IMR-90 (cell line): ENCODE measurements around the gene MTAP. TPM values are rescaled to one million over a fixed set of nuclear protein-coding genes. Genes with fewer than 3 reads are reported as not detected.

Source experiments
- ATAC-seq: fragments of 200-7000 bp; cut with Tn5 transposase; 2 replicates; pipeline ENCODE4 v1.9.1; 2020; ENCODE audit warnings: low read depth, mild to moderate bottlenecking, moderate library complexity
- BruUV-seq: library from RNA; stranded (reverse); fragments of 400-500 nt; replicated peaks from 2 replicates; lab custom pipeline; 2021; lab: Mats Ljungman, UMichigan
- CTCF ChIA-PET: fragments of 300-600 bp; formaldehyde crosslinking; extraction: SDS; loops from one replicate; lab custom pipeline; 2021; ENCODE audit warnings: antibody characterized with exemption; lab: Yijun Ruan, JAX
- POLR2A ChIA-PET: fragments of 300-600 bp; sonication (Branson Sonifier 250); formaldehyde crosslinking; loops from one replicate; lab custom pipeline; 2022; ENCODE audit warnings: antibody characterized with exemption; ENCODE audit not compliant: unreplicated experiment; lab: Charles Lee
- DNase-seq: peaks from one replicate; pipeline ENCODE4 v3.0.0; 2013
- H2AFZ ChIP-seq: replicated peaks from 2 replicates; pipeline ENCODE3; 2013; ENCODE audit warnings: low read length, mild to moderate bottlenecking; ENCODE audit not compliant: poor library complexity
- H2AK5ac ChIP-seq: 2 replicates; pipeline ENCODE4 v1.6.1; 2013; ENCODE audit warnings: low read depth, low read length, inconsistent platforms
- H2AK9ac ChIP-seq: replicated peaks from 2 replicates; pipeline ENCODE3; 2013; ENCODE audit warnings: mild to moderate bottlenecking, low read depth, low read length, moderate library complexity; ENCODE audit not compliant: poor library complexity
- H2BK120ac ChIP-seq: 2 replicates; pipeline ENCODE4 v1.6.1; 2013; ENCODE audit warnings: low read depth, low read length, inconsistent platforms
- H2BK15ac ChIP-seq: 3 replicates; pipeline ENCODE4 v1.6.1; 2013; ENCODE audit warnings: low read depth, low read length, inconsistent platforms
- H2BK20ac ChIP-seq: 2 replicates; pipeline ENCODE4 v1.6.1; 2013; ENCODE audit warnings: low read depth, mild to moderate bottlenecking, inconsistent platforms, low read length, moderate library complexity
- H2BK5ac ChIP-seq: 2 replicates; pipeline ENCODE4 v1.6.1; 2013; ENCODE audit warnings: mild to moderate bottlenecking, low read depth, low read length, inconsistent platforms; ENCODE audit not compliant: poor library complexity, severe bottlenecking
- H3K14ac ChIP-seq: replicated peaks from 2 replicates; pipeline ENCODE4 v1.6.1; 2013; ENCODE audit warnings: low read depth, low read length, inconsistent platforms
- H3K18ac ChIP-seq: 2 replicates; pipeline ENCODE4 v1.6.1; 2013; ENCODE audit warnings: low read depth, low read length, control low read depth
- H3K23ac ChIP-seq: 2 replicates; pipeline ENCODE4 v1.6.1; 2013; ENCODE audit warnings: low read depth, low read length, inconsistent platforms
- H3K27ac ChIP-seq: 2 replicates; pipeline ENCODE4 v1.5.1; 2013; ENCODE audit warnings: mild to moderate bottlenecking, control low read depth, low read length; ENCODE audit not compliant: insufficient read depth
- H3K27me3 ChIP-seq: 2 replicates; pipeline ENCODE4 v1.6.1; 2013; ENCODE audit warnings: low read length; ENCODE audit not compliant: control insufficient read depth, insufficient read depth
- H3K36me3 ChIP-seq: 2 replicates; pipeline ENCODE4 v1.6.1; 2013; ENCODE audit warnings: low read length, mixed read lengths; ENCODE audit not compliant: control insufficient read depth, insufficient read depth
- H3K4ac ChIP-seq: 2 replicates; pipeline ENCODE4 v1.6.1; 2013; ENCODE audit warnings: low read depth, low read length, inconsistent platforms
- H3K4me1 ChIP-seq: 2 replicates; pipeline ENCODE4 v1.6.1; 2013; ENCODE audit warnings: low read length, mixed read lengths; ENCODE audit not compliant: control insufficient read depth, insufficient read depth
- H3K4me2 ChIP-seq: 2 replicates; pipeline ENCODE4 v1.6.1; 2013; ENCODE audit warnings: low read depth, mild to moderate bottlenecking, control low read depth, low read length, moderate library complexity
- H3K4me3 ChIP-seq: 2 replicates; pipeline ENCODE4 v1.5.1; 2013; ENCODE audit warnings: low read depth, mild to moderate bottlenecking, control low read depth, low read length, moderate library complexity; ENCODE audit not compliant: insufficient read depth
- H3K56ac ChIP-seq: 2 replicates; pipeline ENCODE4 v1.6.1; 2013; ENCODE audit warnings: low read length, inconsistent platforms; ENCODE audit not compliant: insufficient read depth; ENCODE audit errors: extremely low read depth
- H3K79me1 ChIP-seq, 2 experiments: 2 replicates each; pipeline ENCODE4 v1.6.1; 2013; ENCODE audit warnings: low read length in 2 of 2, inconsistent platforms in 1 of 2, low read depth in 1 of 2
- H3K9ac ChIP-seq: 2 replicates; pipeline ENCODE4 v1.6.1; 2013; ENCODE audit warnings: low read depth, low read length, control low read depth
- H3K9me1 ChIP-seq: 2 replicates; pipeline ENCODE4 v1.6.1; 2013; ENCODE audit warnings: low read length, inconsistent platforms; ENCODE audit not compliant: insufficient read depth
- H3K9me3 ChIP-seq: 2 replicates; pipeline ENCODE4 v1.6.1; 2013; ENCODE audit warnings: low read length; ENCODE audit not compliant: control insufficient read depth, insufficient read depth
- H4K20me1 ChIP-seq: 2 replicates; pipeline ENCODE4 v1.6.1; 2013; ENCODE audit warnings: low read length, inconsistent platforms; ENCODE audit not compliant: insufficient read depth
- H4K5ac ChIP-seq: 2 replicates; pipeline ENCODE4 v1.6.1; 2013; ENCODE audit warnings: mild to moderate bottlenecking, low read depth, low read length, control low read depth
- H4K8ac ChIP-seq, 2 experiments: 2 replicates each; pipeline ENCODE4 v1.6.1; 2013; ENCODE audit warnings: low read depth in 2 of 2, low read length in 2 of 2, control low read depth in 1 of 2, inconsistent platforms in 1 of 2
- H4K91ac ChIP-seq: 2 replicates; pipeline ENCODE4 v1.6.1; 2013; ENCODE audit warnings: low read depth, low read length, inconsistent platforms; ENCODE audit not compliant: insufficient read depth
- CEBPB ChIP-seq: IDR thresholded peaks from 2 replicates; pipeline ENCODE4 v1.6.1; 2012; ENCODE audit warnings: low read depth, low read length, improper control_type of control experiment
- CHD1 ChIP-seq: IDR thresholded peaks from 2 replicates; pipeline ENCODE4 v1.6.1; 2012; ENCODE audit warnings: low read depth, low read length, improper control_type of control experiment
- CTCF ChIP-seq: conservative IDR thresholded peaks from 2 replicates; pipeline ENCODE4 v1.5.1; 2012; ENCODE audit warnings: mild to moderate bottlenecking, low read depth, low read length, improper control_type of control experiment
- MAFK ChIP-seq: IDR thresholded peaks from 2 replicates; pipeline ENCODE4 v1.6.1; 2012; ENCODE audit warnings: low read depth, low read length, improper control_type of control experiment
- MXI1 ChIP-seq: IDR thresholded peaks from 2 replicates; pipeline ENCODE4 v1.6.1; 2012; ENCODE audit warnings: low read depth, mild to moderate bottlenecking, low read length, moderate library complexity, borderline replicate concordance
- POLR2A ChIP-seq: IDR thresholded peaks from 2 replicates; pipeline ENCODE4 v1.6.1; 2012; ENCODE audit warnings: mild to moderate bottlenecking, low read depth, low read length
- RAD21 ChIP-seq: IDR thresholded peaks from 2 replicates; pipeline ENCODE4 v1.6.1; 2012; ENCODE audit warnings: low read length, improper control_type of control experiment
- RFX5 ChIP-seq: IDR thresholded peaks from 2 replicates; pipeline ENCODE4 v1.8.0; 2012; ENCODE audit warnings: low read depth, mild to moderate bottlenecking, low read length, moderate library complexity
- SMC3 ChIP-seq: fragments of 150-350 bp; IDR thresholded peaks from 2 replicates; pipeline ENCODE4 v1.6.1; 2016; ENCODE audit warnings: low read depth, mild to moderate bottlenecking, antibody characterized with exemption, low read length, moderate library complexity
- WGBS, 2 experiments: methylation state at CpG; one replicate each; pipeline versions ENCODE4 v1.1.5 to v1.1.7; 2013; ENCODE audit warnings: missing lambda C conversion rate in 2 of 2; ENCODE audit not compliant: insufficient read length in 1 of 2; ENCODE audit errors: extremely low coverage in 2 of 2; 5-methylcytosine and 5-hydroxymethylcytosine counted together
- dilution Hi-C: fragments of 300-500 bp; cut with HindIII; formaldehyde crosslinking; loops from one replicate; pipeline ENCODE4 v1.14.3; 2018; ENCODE audit warnings: low sequenced_read_pairs; ENCODE audit not compliant: unreplicated experiment
- in situ Hi-C: fragments of 300-500 bp; cut with MboI; formaldehyde crosslinking; loops from 3 replicates; pipeline ENCODE4 v1.14.3; 2019; ENCODE audit warnings: low sequenced_read_pairs, inconsistent platforms, mixed read lengths
- intact Hi-C: fragments of 100-400 bp; cut with micrococcal nuclease; formaldehyde crosslinking; loops from 2 replicates; pipeline ENCODE4 v1.10.0; 2022
- polyA plus RNA-seq, 3 experiments: library from polyadenylated mRNA; depleted of rRNA; stranded (reverse); fragments of >200 nt; gene quantifications; 2 replicates each; pipeline ENCODE4 v1.2.3, GENCODE V29; 2012; ENCODE audit warnings: low replicate concordance in 1 of 3
- total RNA-seq: library from RNA; depleted of rRNA; stranded (reverse); fragments of >200 nt; gene quantifications from 2 replicates; pipeline ENCODE4 v1.2.3, GENCODE V29; 2012

The MTAP gene
- total and polyA plus RNA-seq, 2 of the 4 experiments (the other 2 are of a cell fraction) = 15.7 to 50.9 TPM

- Histone ChIP-seq H4K8ac (no peak overlapping the region), H4K91ac (no peak overlapping the region), H4K20me1 (peaks cover 14% of the 10 kb centered on the region), H3K9me1 (no peaks in the 10 kb centered on the region), H2AFZ (no peak overlapping the region), H3K4me3 (no peak overlapping the region), H3K27ac (no peak overlapping the region), H3K4me2 (no peak overlapping the region), H3K23ac (no peak overlapping the region), H2AK9ac (no peak overlapping the region), H3K9ac (no peak overlapping the region), H3K14ac (no peak overlapping the region), H3K56ac (no peak overlapping the region), H4K5ac (no peak overlapping the region), H2BK20ac (no peak overlapping the region), H2BK120ac (no peak overlapping the region), H2BK15ac (no peak overlapping the region), H3K27me3 (no peaks in the 10 kb centered on the region), H3K18ac (no peak overlapping the region), H2AK5ac (no peak overlapping the region; the same call in 1 of the 2 replicates), H3K36me3 (peaks cover 29% of the 10 kb centered on the region), H3K79me1 (peaks cover 34 to 56% of the 10 kb centered on the region in 2 experiments), H3K4ac (no peak overlapping the region), H3K9me3 (no peaks in the 10 kb centered on the region), H3K4me1 (0 out of 2 replicates have a peak, but pooled peaks cover 4% of the 10 kb centered on the region), H2BK5ac (no peak overlapping the region)
- in situ Hi-C loops = loop anchor here (5.0 to 25.0 kb wide), 4 partner anchors 151 to 633 kb away; partner anchors contain the start of gene DMRTA1
- DNase-seq (peak; percentile 86), ATAC-seq (peak; percentile 52)
- CTCF ChIA-PET = interaction anchor here (0.6 to 2.8 kb wide), 14 partner anchors 10 to 639 kb away, joined by 3 to 16 read pairs (median 4); partner anchors contain the start of genes CDKN2A, CDKN2B and CDKN2B-AS1
- 92% methylated on average over 2 of the region's 8 CpGs; no CpG with 5 or more reads in 1 of the 2 experiments for WGBS, 2 experiments
- BruUV-seq = no TSS peak
- POLR2A ChIA-PET = interaction anchor here (0.6 kb wide), 1 partner anchor 425 kb away, joined by 9 read pairs; no protein-coding TSS in a partner anchor
- intact Hi-C loops = loop anchor here (1.0 to 5.0 kb wide), 9 partner anchors 151 to 638 kb away; no protein-coding TSS in a partner anchor
- no peak for TF ChIP-seq MAFK
- TF ChIP-seq RFX5 = peak; percentile 48; the same call in 1 of the 2 replicates
- peak; percentile 99 for TF ChIP-seq RAD21
- TF ChIP-seq CTCF = peak; percentile 96
- no peak for TF ChIP-seq CHD1
- TF ChIP-seq CEBPB = 0 out of 2 replicates have a peak, but pooled peaks have one; percentile 11
- TF ChIP-seq SMC3 = peak; percentile 95
- TF ChIP-seq POLR2A = peak; percentile 56; the same call in 1 of the 2 replicates
- TF ChIP-seq MXI1 = no peak
- dilution Hi-C loops = no loop called here
Measured at GRCh38 chr9:21813575-21814473, 11.4 kb downstream of the MTAP start.
